ENCODE measurements around the gene RGS7BP.

The RGS7BP gene

GRCh38 chr5:64634997-64635686, 129.3 kb downstream of the RGS7BP start:
- DNase-seq (ENCODE audit: low spot score): no peak

GRCh38 chr5:64637144-64637543, 131.3 kb downstream of the RGS7BP start:
- DNase-seq (ENCODE audit: low spot score): no peak

- DNase-seq (ENCODE audit: low spot score): no peak
Observed at GRCh38 chr5:64637837-64638443, 132.1 kb downstream of the RGS7BP start.

- no peak for DNase-seq (ENCODE audit: low spot score)
Observed at GRCh38 chr5:64644831-64645230, 139.0 kb downstream of the RGS7BP start.

- no peak for DNase-seq (ENCODE audit: low spot score)
Observed at GRCh38 chr5:64646169-64646568, 140.4 kb downstream of the RGS7BP start.

- no peak for DNase-seq (ENCODE audit: low spot score)
Observed at GRCh38 chr5:64649512-64649911, 143.7 kb downstream of the RGS7BP start.

- no peak for DNase-seq (ENCODE audit: low spot score)
Observed at GRCh38 chr5:64653766-64654560, 148.1 kb downstream of the RGS7BP start.

GRCh38 chr5:64654561-64654938, 148.7 kb downstream of the RGS7BP start:
- DNase-seq (ENCODE audit: low spot score): no peak

- DNase-seq (ENCODE audit: low spot score): no peak
Observed at GRCh38 chr5:64655596-64655995, 149.8 kb downstream of the RGS7BP start.

- DNase-seq (ENCODE audit: low spot score): no peak
Observed at GRCh38 chr5:64659289-64659688, 153.5 kb downstream of the RGS7BP start.

All from HuH-7.5 (cell line).